ENCODE data around the gene ASB5. TPM values are rescaled to one million over a fixed set of nuclear protein-coding genes. Genes with fewer than 3 reads are reported as not detected.

The ASB5 gene
- total RNA-seq, 1 experiment from 2014 or later, result not detected

GRCh38 chr4:176186671-176187395 lies 82.2 kb downstream of the ASB5 start:
- H3K4me1 ChIP-seq, result no peaks in the 10 kb centered on the region
- no peaks in the 10 kb centered on the region for H3K27me3 ChIP-seq (replicated peaks; ENCODE audit: control insufficient read depth, insufficient read depth, low read length)
- Mint-ChIP-seq H3K4me3 (ENCODE audit: unreplicated experiment) (no peak overlapping the region), H3K36me3 (ENCODE audit: insufficient read depth, unreplicated experiment) (no peaks in the 10 kb centered on the region), H3K4me1 (ENCODE audit: low read depth, unreplicated experiment) (no peaks in the 10 kb centered on the region), H3K9me3 (ENCODE audit: unreplicated experiment) (no peaks in the 10 kb centered on the region), H3K27ac (ENCODE audit: unreplicated experiment) (no peak overlapping the region), H3K27me3 (ENCODE audit: insufficient read depth, unreplicated experiment) (peaks cover 8% of the 10 kb centered on the region)
- no peak for TF ChIP-seq CTCF (IDR thresholded peaks at IDR 0.05; ENCODE audit: insufficient read depth in 1 of 2, low read depth in 1 of 2, low read length in 1 of 2, severe bottlenecking in 1 of 2, unreplicated experiment in 1 of 2)
- no peak overlapping the region for H3K4me3 ChIP-seq (ENCODE audit: low read depth, low read length)
- no peak for DNase-seq
- H3K9me3 ChIP-seq, result no peaks in the 10 kb centered on the region
- H3K36me3 ChIP-seq (ENCODE audit: control insufficient read depth, insufficient read depth, low read length), result no peaks in the 10 kb centered on the region
- no TSS peak for BruUV-seq (replicated peaks)
- intact Hi-C loops (cut with micrococcal nuclease; ENCODE audit: unreplicated experiment), result no loop called here
- ChIA-PET POLR2A (no interaction called here), CTCF (no interaction called here)

GRCh38 chr4:176186067-176186466 lies 83.0 kb downstream of the ASB5 start:
- Mint-ChIP-seq H3K36me3 (ENCODE audit: insufficient read depth, unreplicated experiment) (no peaks in the 10 kb centered on the region), H3K4me1 (ENCODE audit: low read depth, unreplicated experiment) (no peaks in the 10 kb centered on the region), H3K27ac (ENCODE audit: unreplicated experiment) (no peak overlapping the region), H3K4me3 (ENCODE audit: unreplicated experiment) (no peak overlapping the region), H3K27me3 (ENCODE audit: insufficient read depth, unreplicated experiment) (peaks cover 5% of the 10 kb centered on the region), H3K9me3 (ENCODE audit: unreplicated experiment) (no peaks in the 10 kb centered on the region)
- intact Hi-C loops (cut with micrococcal nuclease; ENCODE audit: unreplicated experiment), result no loop called here
- Histone ChIP-seq H3K9me3 (no peaks in the 10 kb centered on the region), H3K27me3 (replicated peaks; ENCODE audit: control insufficient read depth, insufficient read depth, low read length) (no peaks in the 10 kb centered on the region), H3K4me3 (ENCODE audit: low read depth, low read length) (no peak overlapping the region), H3K36me3 (ENCODE audit: control insufficient read depth, insufficient read depth, low read length) (no peaks in the 10 kb centered on the region), H3K4me1 (no peaks in the 10 kb centered on the region)
- BruUV-seq (replicated peaks), result no TSS peak
- POLR2A ChIA-PET, result no interaction called here
- TF ChIP-seq CTCF (IDR thresholded peaks at IDR 0.05; ENCODE audit: insufficient read depth in 1 of 2, low read depth in 1 of 2, low read length in 1 of 2, severe bottlenecking in 1 of 2, unreplicated experiment in 1 of 2), result no peak
- CTCF ChIA-PET, result no interaction called here
- DNase-seq, result no peak

GRCh38 chr4:176185051-176185450 lies 84.0 kb downstream of the ASB5 start:
- H3K36me3 ChIP-seq (ENCODE audit: control insufficient read depth, insufficient read depth, low read length), result no peaks in the 10 kb centered on the region
- H3K27me3 ChIP-seq (replicated peaks; ENCODE audit: control insufficient read depth, insufficient read depth, low read length), result no peaks in the 10 kb centered on the region
- H3K9me3 ChIP-seq, result no peaks in the 10 kb centered on the region
- H3K4me1 ChIP-seq, result no peaks in the 10 kb centered on the region
- peaks cover 5% of the 10 kb centered on the region for H3K27me3 Mint-ChIP-seq (ENCODE audit: insufficient read depth, unreplicated experiment)
- no peaks in the 10 kb centered on the region for H3K36me3 Mint-ChIP-seq (ENCODE audit: insufficient read depth, unreplicated experiment)
- no peaks in the 10 kb centered on the region for H3K9me3 Mint-ChIP-seq (ENCODE audit: unreplicated experiment)
- DNase-seq, result no peak
- no peak overlapping the region for H3K4me3 Mint-ChIP-seq (ENCODE audit: unreplicated experiment)
- BruUV-seq (replicated peaks), result no TSS peak
- POLR2A ChIA-PET, result no interaction called here
- intact Hi-C loops (cut with micrococcal nuclease; ENCODE audit: unreplicated experiment), result no loop called here
- no peak overlapping the region for H3K4me3 ChIP-seq (ENCODE audit: low read depth, low read length)
- no peak for TF ChIP-seq CTCF (IDR thresholded peaks at IDR 0.05; ENCODE audit: insufficient read depth in 1 of 2, low read depth in 1 of 2, low read length in 1 of 2, severe bottlenecking in 1 of 2, unreplicated experiment in 1 of 2)
- H3K4me1 Mint-ChIP-seq (ENCODE audit: low read depth, unreplicated experiment), result no peaks in the 10 kb centered on the region
- no peak overlapping the region for H3K27ac Mint-ChIP-seq (ENCODE audit: unreplicated experiment)
- CTCF ChIA-PET, result no interaction called here

Other genes starting within 250 kb of the ASB5 start
- gene WDR17, start 203.4 kb downstream of the ASB5 start, total RNA-seq (2022), result 0.16 and 0.52 TPM in 2 replicates
- not detected in 2 replicates for gene SPATA4, start 73.6 kb downstream of the ASB5 start, total RNA-seq (2022)
- gene SPCS3, start 50.7 kb upstream of the ASB5 start, total RNA-seq (2022), result 54.5 and 56.2 TPM in 2 replicates